Lung (tissue), 12 donors: ENCODE measurements around the gene IL4R. TPM values are rescaled to one million over a fixed set of nuclear protein-coding genes. Genes with fewer than 3 reads are reported as not detected.

Experiments
- ATAC-seq: fragments of 200-7000 bp; cut with Tn5 transposase; one replicate; pipeline ENCODE4 v1.9.1; 2020; ENCODE audit warnings: moderate number of reproducible peaks; ENCODE audit not compliant: insufficient read depth, low FRiP score
- DNase-seq, 3 donors: peaks; one replicate each; pipeline ENCODE4 v3.0.0-alpha.2; 2013 to 2017
- H3K27ac ChIP-seq, 2 donors: one replicate each; pipeline ENCODE4 v1.5.1; 2013; ENCODE audit warnings: mild to moderate bottlenecking in 2 of 2, moderate library complexity in 2 of 2, control low read depth in 1 of 2, inconsistent platforms in 1 of 2, low read depth in 1 of 2, low read length in 1 of 2
- H3K27me3 ChIP-seq, 3 donors: one replicate each; pipeline ENCODE4 v1.5.1; 2013; ENCODE audit warnings: low read length in 2 of 3; ENCODE audit not compliant: control insufficient read depth in 3 of 3, insufficient read depth in 3 of 3
- H3K36me3 ChIP-seq, 4 donors: one replicate each; pipeline ENCODE4 v1.5.1; 2013; ENCODE audit warnings: low read length in 4 of 4, mild to moderate bottlenecking in 1 of 4, moderate library complexity in 1 of 4; ENCODE audit not compliant: control insufficient read depth in 4 of 4, insufficient read depth in 4 of 4
- H3K4me1 ChIP-seq, 5 donors: one replicate each; pipeline ENCODE4 v1.5.1; 2013; ENCODE audit warnings: low read length in 5 of 5, mild to moderate bottlenecking in 2 of 5, moderate library complexity in 1 of 5; ENCODE audit not compliant: control insufficient read depth in 5 of 5, insufficient read depth in 5 of 5
- H3K4me3 ChIP-seq: one replicate; pipeline ENCODE4 v1.5.1; 2013; ENCODE audit warnings: mild to moderate bottlenecking, control low read depth, moderate library complexity
- H3K9ac ChIP-seq, 2 donors: one replicate each; pipeline ENCODE4 v1.5.1; 2013; ENCODE audit warnings: low read length in 2 of 2, control low read depth in 1 of 2; ENCODE audit not compliant: insufficient read depth in 1 of 2
- H3K9me3 ChIP-seq, 4 donors: one replicate each; pipeline ENCODE4 v1.5.1; 2013; ENCODE audit warnings: low read length in 3 of 4, mild to moderate bottlenecking in 1 of 4, moderate library complexity in 1 of 4; ENCODE audit not compliant: control insufficient read depth in 4 of 4, insufficient read depth in 3 of 4
- WGBS, 2 donors: extraction: QIAGEN DNeasy Blood & Tissue Kit; methylation state at CpG; one replicate each; pipeline ENCODE4 v1.1.7; 2013; 5-methylcytosine and 5-hydroxymethylcytosine counted together
- polyA plus RNA-seq, 2 donors: library from polyadenylated mRNA; stranded (reverse); fragments of 200-250 nt; gene quantifications; one replicate each; pipeline ENCODE4 v1.2.1, GENCODE V29; 2013
- total RNA-seq, 2 donors: library from RNA; depleted of rRNA in 1 of 2; stranded (reverse); fragments of >200 nt in 1 of 2; gene quantifications; one replicate each; pipeline ENCODE4 v1.2.1, GENCODE V29; 2014 to 2021
- TF ChIP-seq, protein P1 (sequence below): IDR thresholded peaks from 2 replicates; pipeline ENCODE4 v1.5.1; 2012; ENCODE audit warnings: mild to moderate bottlenecking; ENCODE audit errors: control extremely low read depth, extremely low read depth
- donor health status: control.
- donor health status: control.
- donor health status: Bipolar disorder and iron deficiency.
- donor health status: healthy.
- donor health status: DM: yes; HTN: yes; CAD: no.

The IL4R gene
- total and polyA plus RNA-seq, 4 donors = 61.3 to 175 (median 114) TPM

GRCh38 chr16:27316038-27316680 is 2.4 kb downstream of the IL4R start:
- peak overlapping the region; percentile 20 for H3K4me3 ChIP-seq
- no peaks in the 10 kb centered on the region for H3K27me3 ChIP-seq
- H3K27ac ChIP-seq = peak overlapping the region in 1 of 2 donors; percentile 86
- 46 to 61% methylated on average over 8 of the region's 8 CpGs for WGBS, 2 donors
- peaks cover 0 to 35% (median 21%) of the 10 kb centered on the region in 5 donors for H3K4me1 ChIP-seq
- DNase-seq (no peak), ATAC-seq (no peak)
- TF ChIP-seq, protein P1, sequence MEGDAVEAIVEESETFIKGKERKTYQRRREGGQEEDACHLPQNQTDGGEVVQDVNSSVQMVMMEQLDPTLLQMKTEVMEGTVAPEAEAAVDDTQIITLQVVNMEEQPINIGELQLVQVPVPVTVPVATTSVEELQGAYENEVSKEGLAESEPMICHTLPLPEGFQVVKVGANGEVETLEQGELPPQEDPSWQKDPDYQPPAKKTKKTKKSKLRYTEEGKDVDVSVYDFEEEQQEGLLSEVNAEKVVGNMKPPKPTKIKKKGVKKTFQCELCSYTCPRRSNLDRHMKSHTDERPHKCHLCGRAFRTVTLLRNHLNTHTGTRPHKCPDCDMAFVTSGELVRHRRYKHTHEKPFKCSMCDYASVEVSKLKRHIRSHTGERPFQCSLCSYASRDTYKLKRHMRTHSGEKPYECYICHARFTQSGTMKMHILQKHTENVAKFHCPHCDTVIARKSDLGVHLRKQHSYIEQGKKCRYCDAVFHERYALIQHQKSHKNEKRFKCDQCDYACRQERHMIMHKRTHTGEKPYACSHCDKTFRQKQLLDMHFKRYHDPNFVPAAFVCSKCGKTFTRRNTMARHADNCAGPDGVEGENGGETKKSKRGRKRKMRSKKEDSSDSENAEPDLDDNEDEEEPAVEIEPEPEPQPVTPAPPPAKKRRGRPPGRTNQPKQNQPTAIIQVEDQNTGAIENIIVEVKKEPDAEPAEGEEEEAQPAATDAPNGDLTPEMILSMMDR = no peak
- peaks cover 0 to 3% (median 0%) of the 10 kb centered on the region in 4 donors for H3K36me3 ChIP-seq
- no peaks in the 10 kb centered on the region for H3K9me3 ChIP-seq
- no peak overlapping the region for H3K9ac ChIP-seq

DNA sequence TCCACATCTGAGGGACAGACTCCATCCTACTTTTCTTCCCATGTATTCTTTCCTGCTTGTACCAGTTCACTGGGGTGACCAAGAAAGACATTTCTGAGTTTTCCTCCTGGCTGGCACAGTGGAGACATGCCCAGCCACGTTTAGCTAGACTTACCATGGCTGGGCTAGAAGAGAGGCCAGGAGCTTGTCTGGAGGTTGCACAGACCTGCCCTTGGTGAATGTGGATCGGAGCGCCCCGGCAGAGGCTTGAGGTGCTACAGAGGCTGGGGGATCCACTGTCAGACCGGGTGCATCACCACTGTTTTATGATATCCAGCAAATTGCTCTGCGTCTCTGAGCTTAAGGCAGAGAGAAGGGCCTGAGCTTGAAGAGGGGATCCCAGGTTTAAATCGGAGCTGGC is 3.5 kb downstream of the IL4R start:
- Histone ChIP-seq H3K9ac (no peak overlapping the region), H3K27ac (peak overlapping the region in 1 of 2 donors; percentile 81), H3K4me1 (peaks cover 2 to 35% (median 21%) of the 10 kb centered on the region in 5 donors)

DNA sequence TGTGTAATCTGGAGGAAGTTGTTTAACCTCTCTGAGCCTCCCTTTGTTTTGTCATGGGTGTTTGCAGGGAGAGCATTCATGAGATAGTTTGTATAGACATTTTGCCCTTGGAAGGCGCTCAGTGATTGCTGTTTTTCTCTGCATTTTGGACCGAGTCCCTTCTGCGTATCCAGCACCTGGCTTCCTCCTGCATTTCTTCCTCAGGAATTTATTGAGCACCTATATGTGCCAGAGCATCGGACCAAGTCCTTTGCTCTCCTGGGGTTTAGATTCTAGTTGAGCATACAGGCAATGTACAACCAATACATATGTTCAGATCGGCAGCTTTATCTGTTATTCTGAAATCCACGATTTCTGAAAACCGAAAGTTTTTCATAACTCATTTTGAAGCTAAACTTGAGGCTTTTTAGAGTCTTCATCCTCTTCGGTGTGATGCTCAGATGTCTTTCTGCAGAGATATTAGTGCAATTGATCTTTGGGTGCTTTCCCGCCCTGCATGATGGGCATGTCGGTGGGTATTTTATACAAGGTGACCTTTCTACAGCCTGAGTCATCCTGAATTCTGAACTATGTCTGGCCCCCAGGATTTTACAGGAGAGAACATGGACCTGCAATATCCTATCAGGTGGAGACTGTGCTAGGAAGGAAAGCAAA is 4.1 kb downstream of the IL4R start:
- ATAC-seq = no peak
- Histone ChIP-seq H3K4me1 (peaks cover 2 to 33% (median 21%) of the 10 kb centered on the region in 5 donors), H3K36me3 (peaks cover 0 to 3% (median 0%) of the 10 kb centered on the region in 4 donors), H3K9me3 (no peaks in the 10 kb centered on the region), H3K27me3 (no peaks in the 10 kb centered on the region), H3K9ac (no peak overlapping the region), H3K27ac (peak overlapping the region in 1 of 2 donors; percentile 81), H3K4me3 (no peak overlapping the region)
- TF ChIP-seq, protein P1 = no peak
- 80 to 90% methylated on average over 10 of the region's 10 CpGs for WGBS, 2 donors
- no peak for DNase-seq

More for the DNA sequence above, 3.5 kb downstream of the IL4R start:
- TF ChIP-seq, protein P1 = no peak
- peaks cover 0 to 3% (median 0%) of the 10 kb centered on the region in 4 donors for H3K36me3 ChIP-seq
- no peak for ATAC-seq
- H3K27me3 ChIP-seq = no peaks in the 10 kb centered on the region
- H3K4me3 ChIP-seq = no peak overlapping the region
- H3K9me3 ChIP-seq = no peaks in the 10 kb centered on the region
- WGBS, 2 donors = 70 to 73% methylated on average over 7 of the region's 7 CpGs
- no peak for DNase-seq
